K562 (cell line): ENCODE measurements around the gene PRRC2A. TPM values are rescaled to one million over a fixed set of nuclear protein-coding genes. Genes with fewer than 3 reads are reported as not detected.
A peak's percentile ranks its signal among the peaks of the same experiment; 100 is the strongest.

ENCODE experiments used
- CBFA2T2 ChIP-seq: fragments of 450-650 bp; conservative IDR thresholded peaks from 2 replicates; pipeline ENCODE4 v1.6.1; 2017; ENCODE audit warnings: mild to moderate bottlenecking
- CHD2 ChIP-seq: IDR thresholded peaks from 2 replicates; pipeline ENCODE4 v1.6.1; 2011; ENCODE audit warnings: low read depth, low read length
- CREM ChIP-seq: IDR thresholded peaks from 2 replicates; pipeline ENCODE4 v1.6.1; 2014; ENCODE audit warnings: antibody characterized with exemption, low read depth
- DIDO1 ChIP-seq: fragments of 450-650 bp; IDR thresholded peaks from 2 replicates; pipeline ENCODE4 v1.6.1; 2016; ENCODE audit warnings: low read depth, missing biosample characterization, missing genetic modification characterization
- KLF1 ChIP-seq: fragments of 450-650 bp; IDR thresholded peaks from 2 replicates; pipeline ENCODE4 v1.6.1; 2016; ENCODE audit warnings: missing genetic modification characterization, missing compliant biosample characterization
- LARP7 ChIP-seq: fragments of 450-650 bp; IDR thresholded peaks from 2 replicates; pipeline ENCODE4 v1.6.1; 2016
- MTA2 ChIP-seq: fragments of 450-650 bp; IDR thresholded peaks from 2 replicates; pipeline ENCODE4 v1.6.1; 2016; ENCODE audit warnings: low read depth
- MTF1 ChIP-seq: fragments of 250-450 bp; sonication (Bioruptor Pico); IDR thresholded peaks from 2 replicates; pipeline ENCODE4 v1.9.0; 2021; ENCODE audit warnings: moderate library complexity, mild to moderate bottlenecking, inconsistent platforms, borderline replicate concordance
- NFRKB ChIP-seq: fragments of 450-650 bp; IDR thresholded peaks from 2 replicates; pipeline ENCODE4 v1.6.1; 2016; ENCODE audit warnings: low read depth
- OTX1 ChIP-seq: fragments of 450-650 bp; formaldehyde crosslinking; IDR thresholded peaks from 2 replicates; pipeline ENCODE4 v1.4.0; 2022; ENCODE audit warnings: mild to moderate bottlenecking
- PHF8 ChIP-seq: fragments of 200-600 bp; sonication (generic); IDR thresholded peaks from 2 replicates; pipeline ENCODE4 v1.6.1; 2012; ENCODE audit warnings: mixed run types, mild to moderate bottlenecking, inconsistent platforms, low read length, moderate library complexity, borderline replicate concordance
- PRMT5 ChIP-seq: sonication (generic); formaldehyde crosslinking; IDR thresholded peaks from 2 replicates; pipeline ENCODE4 v1.5.0; 2020; ENCODE audit warnings: missing genetic modification reagents
- PRPF4 ChIP-seq: fragments of 200-400 bp; formaldehyde crosslinking; IDR thresholded peaks from one replicate; pipeline ENCODE4 v1.6.1; 2017; ENCODE audit warnings: low read length, low read depth, mild to moderate bottlenecking; ENCODE audit not compliant: insufficient read depth, poor library complexity, severe bottlenecking
- PURB ChIP-seq: sonication (generic); formaldehyde crosslinking; IDR thresholded peaks from 2 replicates; pipeline ENCODE4 v1.9.0; 2021; ENCODE audit warnings: low read depth, mild to moderate bottlenecking, missing genetic modification reagents
- SETDB1 ChIP-seq: IDR thresholded peaks from one replicate; pipeline ENCODE4 v1.6.1; 2012; ENCODE audit warnings: low read length, control low read depth, inconsistent platforms
- TBP ChIP-seq: optimal IDR thresholded peaks from 2 replicates; pipeline ENCODE3; 2011; ENCODE audit warnings: low read depth, low read length, improper control_type of control experiment
- TOE1 ChIP-seq, 2 experiments: fragments of 450-650 bp in 1 of 2; sonication (generic) in 1 of 2; formaldehyde crosslinking in 1 of 2; IDR thresholded peaks; 2 replicates each; pipeline versions ENCODE4 v1.7.1 to v1.8.0; 2016 to 2022; ENCODE audit warnings: borderline replicate concordance in 2 of 2, mild to moderate bottlenecking in 2 of 2, antibody characterized with exemption in 1 of 2, inconsistent platforms in 1 of 2, low read depth in 1 of 2, missing genetic modification reagents in 1 of 2, moderate library complexity in 1 of 2
- ZBTB7A ChIP-seq: IDR thresholded peaks from 2 replicates; pipeline ENCODE4 v1.6.1; 2011; ENCODE audit warnings: low read depth, mild to moderate bottlenecking, low read length, moderate library complexity, borderline replicate concordance; ENCODE audit not compliant: control insufficient read depth
- ZKSCAN1 ChIP-seq: fragments of 150-350 bp; IDR thresholded peaks from 2 replicates; pipeline ENCODE4 v1.6.1; 2016; ENCODE audit warnings: low read depth, low read length
- ZKSCAN8 ChIP-seq: fragments of 200-800 bp; sonication (Bioruptor generic); IDR thresholded peaks from 2 replicates; pipeline ENCODE4 v1.6.1; 2016; ENCODE audit warnings: missing genetic modification characterization, missing compliant biosample characterization
- ZNF561 ChIP-seq: fragments of 450-650 bp; formaldehyde crosslinking; conservative IDR thresholded peaks from 2 replicates; pipeline ENCODE4 v1.4.0; 2020; ENCODE audit warnings: mild to moderate bottlenecking, moderate library complexity
- ZNF57 ChIP-seq: fragments of 450-650 bp; formaldehyde crosslinking; IDR thresholded peaks from 2 replicates; pipeline ENCODE4 v1.4.0; 2020; ENCODE audit warnings: mild to moderate bottlenecking, moderate library complexity
- ZNF696 ChIP-seq: fragments of 250-450 bp; sonication (Bioruptor Pico); conservative IDR thresholded peaks from 2 replicates; pipeline ENCODE4 v1.4.0; 2020; ENCODE audit warnings: mild to moderate bottlenecking, moderate library complexity
- polyA plus RNA-seq, 8 experiments: library from polyadenylated mRNA; depleted of rRNA in 4 of 8; stranded (reverse) in 5 of 8; unstranded in 3 of 8; fragments of >200 nt; fragmentation: Nextera tagmentation in 2 of 8; fragmentation: Illumina TruSeq in 1 of 8; extraction: Ambion mirVana in 2 of 8; extraction: Trizol in 1 of 8; gene quantifications; 2 replicates each; pipeline versions ENCODE4 v1.2.1 to v1.2.3, GENCODE V29; 2011 to 2014; ENCODE audit warnings: inconsistent platforms in 1 of 8, missing spikeins in 1 of 8
- total RNA-seq, 7 experiments: library from RNA; depleted of rRNA in 6 of 7; stranded (reverse); fragments of >200 nt in 6 of 7; fragmentation: Illumina TruSeq in 2 of 7; extraction: Trizol in 2 of 7; gene quantifications; 2 replicates each; pipeline versions ENCODE4 v1.2.1 to v1.2.3, GENCODE V29; 2011 to 2021; ENCODE audit warnings: low replicate concordance in 1 of 7
- TF ChIP-seq, protein P1 (sequence below): sonication (generic); formaldehyde crosslinking; IDR thresholded peaks from 2 replicates; pipeline ENCODE4 v1.8.1; 2023; ENCODE audit warnings: mild to moderate bottlenecking, missing genetic modification reagents, moderate library complexity
- TF ChIP-seq, protein P2 (sequence below): sonication (generic); formaldehyde crosslinking; IDR thresholded peaks from 2 replicates; pipeline ENCODE4 v1.9.0; 2022; ENCODE audit warnings: mild to moderate bottlenecking, missing genetic modification reagents
- TF ChIP-seq, protein P3 (sequence below): fragments of 250-450 bp; sonication (Bioruptor Pico); IDR thresholded peaks from 2 replicates; pipeline ENCODE4 v1.5.1; 2021; ENCODE audit warnings: mild to moderate bottlenecking

PRRC2A gene
- total and polyA plus RNA-seq, 9 of the 15 experiments (the other 6 are each of a cell fraction or from before 2014, with no cell fraction given), result 1.0 to 332 (median 63.0) TPM

DNA sequence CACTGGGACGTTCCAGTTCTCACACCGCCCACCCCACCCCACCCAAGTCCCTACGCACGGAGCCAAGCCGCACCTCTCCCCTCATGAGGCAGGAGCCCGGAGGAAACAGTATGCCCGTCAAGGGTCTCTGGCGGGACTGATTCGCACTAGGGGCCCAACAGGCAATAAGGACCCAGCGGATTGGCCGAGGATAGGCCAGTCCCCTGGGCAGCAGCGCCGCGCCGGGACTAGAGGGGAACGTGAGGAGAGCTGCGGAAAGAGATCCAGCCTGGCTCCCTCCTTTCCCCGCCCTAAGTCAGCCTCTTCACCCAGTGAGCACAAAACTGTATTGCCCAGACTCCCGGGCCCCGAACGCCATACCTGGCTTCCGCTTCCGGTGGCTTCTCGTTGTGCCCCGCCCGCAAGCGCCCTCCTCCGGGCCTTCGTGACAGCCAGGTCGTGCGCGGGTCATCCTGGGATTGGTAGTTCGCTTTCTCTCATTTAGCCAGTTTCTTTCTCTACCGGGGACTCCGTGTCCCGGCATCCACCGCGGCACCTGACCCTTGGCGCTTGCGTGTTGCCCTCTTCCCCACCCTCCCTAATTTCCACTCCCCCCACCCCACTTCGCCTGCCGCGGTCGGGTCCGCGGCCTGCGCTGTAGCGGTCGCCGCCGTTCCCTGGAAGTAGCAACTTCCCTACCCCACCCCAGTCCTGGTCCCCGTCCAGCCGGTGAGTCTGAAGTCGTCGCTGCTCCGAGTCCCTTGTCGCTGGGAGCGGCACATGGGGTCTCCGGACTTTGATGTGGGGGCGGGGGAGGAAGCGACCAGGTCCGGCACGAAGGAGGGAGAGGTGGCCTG, 45.2 kb downstream of the PRRC2A start, which contains the start of gene CSNK2B (continued):
- TF ChIP-seq PRPF4 (peak; percentile 70), OTX1 (peak; percentile 85), MTA2 (peak; percentile 79; the same call in 1 of the 2 replicates), ZKSCAN1 (0 out of 2 replicates have a peak, but pooled peaks have one; percentile 29), NFRKB (peak; percentile 94), LARP7 (peak; percentile 83), TOE1 (IDR thresholded peaks at IDR 0.05; ENCODE audit: borderline replicate concordance) (no peak), TOE1 (CRISPR knock-in tag; IDR thresholded peaks at IDR 0.05; ENCODE audit: borderline replicate concordance, low read depth) (no peak; the same call in 1 of the 2 replicates), ZNF57 (CRISPR knock-in tag) (peak; percentile 82; the same call in 1 of the 2 replicates), PURB (no peak), ZBTB7A (peak; percentile 95), CHD2 (peak; percentile 12; the same call in 1 of the 2 replicates), MTF1 (CRISPR knock-in tag) (no peak), PRMT5 (CRISPR knock-in tag) (no peak), ZNF696 (CRISPR knock-in tag) (0 out of 2 replicates have a peak, but pooled peaks have one; percentile 1), SETDB1 (peak; percentile 21), CREM (no peak), TBP (peak; percentile 83), KLF1 (tag) (peak; percentile 57; the same call in 1 of the 2 replicates), ZNF561 (peak; percentile 58; the same call in 1 of the 2 replicates), DIDO1 (peak; percentile 58), PHF8 (peak; percentile 96), ZKSCAN8 (CRISPR knock-in tag) (no peak), CBFA2T2 (no peak)
- TF ChIP-seq, protein P1, sequence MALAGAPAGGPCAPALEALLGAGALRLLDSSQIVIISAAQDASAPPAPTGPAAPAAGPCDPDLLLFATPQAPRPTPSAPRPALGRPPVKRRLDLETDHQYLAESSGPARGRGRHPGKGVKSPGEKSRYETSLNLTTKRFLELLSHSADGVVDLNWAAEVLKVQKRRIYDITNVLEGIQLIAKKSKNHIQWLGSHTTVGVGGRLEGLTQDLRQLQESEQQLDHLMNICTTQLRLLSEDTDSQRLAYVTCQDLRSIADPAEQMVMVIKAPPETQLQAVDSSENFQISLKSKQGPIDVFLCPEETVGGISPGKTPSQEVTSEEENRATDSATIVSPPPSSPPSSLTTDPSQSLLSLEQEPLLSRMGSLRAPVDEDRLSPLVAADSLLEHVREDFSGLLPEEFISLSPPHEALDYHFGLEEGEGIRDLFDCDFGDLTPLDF (CRISPR knock-in tag), result peak; percentile 2; the same call in 1 of the 2 replicates
- TF ChIP-seq, protein P2, sequence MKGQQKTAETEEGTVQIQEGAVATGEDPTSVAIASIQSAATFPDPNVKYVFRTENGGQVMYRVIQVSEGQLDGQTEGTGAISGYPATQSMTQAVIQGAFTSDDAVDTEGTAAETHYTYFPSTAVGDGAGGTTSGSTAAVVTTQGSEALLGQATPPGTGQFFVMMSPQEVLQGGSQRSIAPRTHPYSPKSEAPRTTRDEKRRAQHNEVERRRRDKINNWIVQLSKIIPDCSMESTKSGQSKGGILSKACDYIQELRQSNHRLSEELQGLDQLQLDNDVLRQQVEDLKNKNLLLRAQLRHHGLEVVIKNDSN, result peak; percentile 87
- TF ChIP-seq, protein P3, sequence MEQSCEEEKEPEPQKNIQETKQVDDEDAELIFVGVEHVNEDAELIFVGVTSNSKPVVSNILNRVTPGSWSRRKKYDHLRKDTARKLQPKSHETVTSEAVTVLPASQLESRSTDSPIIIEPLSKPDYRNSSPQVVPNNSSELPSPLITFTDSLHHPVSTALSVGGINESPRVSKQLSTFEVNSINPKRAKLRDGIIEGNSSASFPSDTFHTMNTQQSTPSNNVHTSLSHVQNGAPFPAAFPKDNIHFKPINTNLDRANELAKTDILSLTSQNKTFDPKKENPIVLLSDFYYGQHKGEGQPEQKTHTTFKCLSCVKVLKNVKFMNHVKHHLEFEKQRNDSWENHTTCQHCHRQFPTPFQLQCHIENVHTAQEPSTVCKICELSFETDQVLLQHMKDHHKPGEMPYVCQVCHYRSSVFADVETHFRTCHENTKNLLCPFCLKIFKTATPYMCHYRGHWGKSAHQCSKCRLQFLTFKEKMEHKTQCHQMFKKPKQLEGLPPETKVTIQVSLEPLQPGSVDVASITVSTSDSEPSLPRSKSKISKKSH (CRISPR knock-in tag), result no peak
